GM10266 (cell line): ENCODE measurements around the gene PRR13.
"Not testable (repeated sequence)": the region's sequence is repeated elsewhere in the genome, so short reads cannot be mapped to it uniquely, and the experiment has no call there.

Experiments used
- DNase-seq: peaks from one replicate; pipeline ENCODE4 v3.0.0; 2012; ENCODE audit errors: extremely low spot score
- CTCF ChIP-seq: IDR thresholded peaks from 2 replicates; pipeline ENCODE4 v1.5.1; 2012; ENCODE audit warnings: mild to moderate bottlenecking, low read depth; ENCODE audit not compliant: control insufficient read depth, insufficient read depth; ENCODE audit errors: missing control alignments

PRR13 gene

GRCh38 chr12:53428741-53429140 lies 12.8 kb upstream of the PRR13 start:
- no peak for DNase-seq
- no peak for TF ChIP-seq CTCF

GRCh38 chr12:53430116-53430515 lies 11.4 kb upstream of the PRR13 start:
- DNase-seq: no peak
- no peak for TF ChIP-seq CTCF

- TF ChIP-seq CTCF: no peak
- no peak for DNase-seq
These were observed 10.3 kb upstream of the PRR13 start for GRCh38 chr12:53431187-53431586.

- DNase-seq: not testable (repeated sequence)
These were observed 6.2 kb upstream of the PRR13 start for GRCh38 chr12:53435326-53435725.

GRCh38 chr12:53439582-53439981 lies 2.0 kb upstream of the PRR13 start:
- DNase-seq: not testable (repeated sequence)

- TF ChIP-seq CTCF: no peak
- no peak for DNase-seq
These were observed 2.4 kb downstream of the PRR13 start for GRCh38 chr12:53443955-53444354.

- DNase-seq: not testable (repeated sequence)
These were observed 3.2 kb downstream of the PRR13 start for GRCh38 chr12:53444593-53445325.

GRCh38 chr12:53450936-53451335 lies 9.4 kb downstream of the PRR13 start:
- TF ChIP-seq CTCF: no peak
- no peak for DNase-seq

GRCh38 chr12:53451661-53452158 lies 10.2 kb downstream of the PRR13 start, which contains the start of gene PCBP2:
Gene PCBP2 (plus strand): TSS chr12:53452102. CDS start chr12:53454801, 2,699 bp downstream.
- DNase-seq: peak; percentile 97
- TF ChIP-seq CTCF: peak; percentile 95
